Measurements from ENCODE around the gene OTOP2.

DNA sequence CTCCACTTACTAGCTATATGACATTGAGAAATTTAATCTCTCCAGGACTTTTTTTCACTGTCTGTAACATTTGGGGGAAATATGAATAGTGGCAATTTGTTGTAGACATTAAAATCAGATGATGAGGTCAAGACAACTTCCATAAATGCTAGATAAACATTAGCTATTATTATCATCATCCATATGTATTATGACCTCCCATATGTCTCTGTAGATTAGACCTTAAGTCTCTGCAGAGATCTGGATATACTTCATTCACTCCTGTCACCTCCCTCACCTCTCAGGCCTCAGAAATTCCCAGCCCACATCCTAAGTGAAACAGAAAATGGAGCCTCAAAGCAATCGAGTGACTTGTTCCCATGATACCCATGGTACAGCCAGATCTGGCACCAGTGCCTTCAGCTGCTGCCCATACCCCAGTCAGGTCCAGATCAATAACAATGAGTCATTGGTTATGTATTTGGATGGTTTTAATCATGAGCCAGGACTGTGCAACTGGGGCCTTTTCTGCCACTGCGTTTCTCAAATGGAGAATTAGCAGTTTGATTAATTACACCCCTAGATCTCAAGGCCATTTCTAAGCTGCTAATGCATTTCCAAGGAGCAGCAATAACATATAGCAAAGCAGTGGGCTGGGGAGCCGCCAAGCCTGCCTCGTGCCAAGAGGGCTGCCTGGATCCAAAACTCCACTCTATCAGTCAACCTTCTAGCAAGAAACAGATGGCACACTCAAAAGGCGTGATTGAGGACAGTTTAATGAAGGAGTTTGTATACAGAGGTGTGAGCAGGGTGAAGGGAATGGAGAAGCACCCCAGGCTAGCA, 48.7 kb upstream of the OTOP2 start:
- TF ChIP-seq, protein P1, sequence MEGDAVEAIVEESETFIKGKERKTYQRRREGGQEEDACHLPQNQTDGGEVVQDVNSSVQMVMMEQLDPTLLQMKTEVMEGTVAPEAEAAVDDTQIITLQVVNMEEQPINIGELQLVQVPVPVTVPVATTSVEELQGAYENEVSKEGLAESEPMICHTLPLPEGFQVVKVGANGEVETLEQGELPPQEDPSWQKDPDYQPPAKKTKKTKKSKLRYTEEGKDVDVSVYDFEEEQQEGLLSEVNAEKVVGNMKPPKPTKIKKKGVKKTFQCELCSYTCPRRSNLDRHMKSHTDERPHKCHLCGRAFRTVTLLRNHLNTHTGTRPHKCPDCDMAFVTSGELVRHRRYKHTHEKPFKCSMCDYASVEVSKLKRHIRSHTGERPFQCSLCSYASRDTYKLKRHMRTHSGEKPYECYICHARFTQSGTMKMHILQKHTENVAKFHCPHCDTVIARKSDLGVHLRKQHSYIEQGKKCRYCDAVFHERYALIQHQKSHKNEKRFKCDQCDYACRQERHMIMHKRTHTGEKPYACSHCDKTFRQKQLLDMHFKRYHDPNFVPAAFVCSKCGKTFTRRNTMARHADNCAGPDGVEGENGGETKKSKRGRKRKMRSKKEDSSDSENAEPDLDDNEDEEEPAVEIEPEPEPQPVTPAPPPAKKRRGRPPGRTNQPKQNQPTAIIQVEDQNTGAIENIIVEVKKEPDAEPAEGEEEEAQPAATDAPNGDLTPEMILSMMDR (IDR thresholded peaks at IDR 0.05; ENCODE audit: low read length), result no peak
- no peak for TF ChIP-seq EZH2 (IDR thresholded peaks at IDR 0.05; ENCODE audit: borderline replicate concordance, low read length)
